HG03139 (cell line): Measurements from ENCODE around the gene MMAB.
A peak's percentile ranks its signal among the peaks of the same experiment; 100 is the strongest.

Experiments used
- ATAC-seq: cut with Tn5 transposase; IDR thresholded peaks from one replicate; pipeline ENCODE4 v1.9.1; 2021; ENCODE audit not compliant: unreplicated experiment

MMAB gene

GRCh38 chr12:109573029-109573913, at the start of gene MMAB, which contains the start of gene MVK:
MMAB (minus strand) TSS chr12:109573504; CDS start chr12:109573480, 24 bp downstream.
MVK (plus strand) TSS chr12:109573794; CDS start chr12:109574823, 1,029 bp downstream.
- ATAC-seq = peak; percentile 91

GRCh38 chr12:109621901-109622364, 48.6 kb upstream of the MMAB start:
- ATAC-seq = no peak

GRCh38 chr12:109621211-109621694, 47.9 kb upstream of the MMAB start:
- no peak for ATAC-seq

- no peak for ATAC-seq
These were observed 45.8 kb upstream of the MMAB start for GRCh38 chr12:109619002-109619604.

- ATAC-seq = no peak
These were observed 44.8 kb upstream of the MMAB start for GRCh38 chr12:109618082-109618481.

GRCh38 chr12:109617491-109617890, 44.2 kb upstream of the MMAB start:
- ATAC-seq = no peak

GRCh38 chr12:109615556-109616229, 42.4 kb upstream of the MMAB start:
- no peak for ATAC-seq

GRCh38 chr12:109613649-109614455, 40.5 kb upstream of the MMAB start:
- ATAC-seq = no peak

- no peak for ATAC-seq
These were observed 39.7 kb upstream of the MMAB start for GRCh38 chr12:109612975-109613502.

- ATAC-seq = no peak
These were observed 38.7 kb upstream of the MMAB start for GRCh38 chr12:109612003-109612402.

- no peak for ATAC-seq
These were observed 37.9 kb upstream of the MMAB start for GRCh38 chr12:109611223-109611622.

GRCh38 chr12:109610523-109610922, 37.2 kb upstream of the MMAB start:
- no peak for ATAC-seq

GRCh38 chr12:109609342-109609741, 36.0 kb upstream of the MMAB start:
- no peak for ATAC-seq

- ATAC-seq = no peak
These were observed 35.5 kb upstream of the MMAB start for GRCh38 chr12:109608793-109609192.

- no peak for ATAC-seq
These were observed 35.0 kb upstream of the MMAB start for GRCh38 chr12:109608270-109608669.

- ATAC-seq = no peak
These were observed 34.3 kb upstream of the MMAB start for GRCh38 chr12:109607618-109608017.

GRCh38 chr12:109606320-109607028, 33.2 kb upstream of the MMAB start:
- ATAC-seq = no peak

GRCh38 chr12:109605599-109606228, 32.4 kb upstream of the MMAB start:
- no peak for ATAC-seq

- no peak for ATAC-seq
These were observed 31.7 kb upstream of the MMAB start for GRCh38 chr12:109605016-109605415.
